HepG2 (cell line): ENCODE measurements around the gene NOTUM. TPM values are rescaled to one million over a fixed set of nuclear protein-coding genes. Genes with fewer than 3 reads are reported as not detected.

Experiments used
- ATAC-seq: fragments of 200-7000 bp; cut with Tn5 transposase; 3 replicates; pipeline ENCODE4 v1.9.1; 2020; ENCODE audit warnings: mild to moderate bottlenecking, moderate library complexity
- BruUV-seq: library from RNA; stranded (reverse); fragments of 400-500 nt; replicated peaks from 2 replicates; lab custom pipeline; 2021; lab: Mats Ljungman, UMichigan
- CTCF ChIA-PET: fragments of 300-600 bp; formaldehyde crosslinking; extraction: SDS; loops from one replicate; lab custom pipeline; 2021; ENCODE audit warnings: low total read pairs, inconsistent platforms, low intra/inter-chr PET ratio; lab: Yijun Ruan, JAX
- POLR2A ChIA-PET: fragments of 350-600 bp; sonication (Branson Sonifier 250); formaldehyde crosslinking; loops from one replicate; lab custom pipeline; 2020; ENCODE audit warnings: antibody characterized with exemption, inconsistent platforms; lab: Yijun Ruan, JAX
- DNase-seq: peaks from one replicate; pipeline ENCODE4 v3.0.0-alpha.2; 2015; ENCODE audit warnings: low spot score
- FAIRE-seq: peaks from 3 replicates; lab custom pipeline; 2011; peaks lifted over from hg19 to GRCh38; lab: Jason Lieb, UNC
- H2AFZ ChIP-seq: one replicate; pipeline ENCODE4 v1.6.1; 2011; ENCODE audit warnings: low read length, inconsistent platforms
- H3K27ac ChIP-seq: fragments of 300-600 bp; 3 replicates; pipeline ENCODE4 v1.8.0; 2011; ENCODE audit warnings: mixed run types, mild to moderate bottlenecking, mixed read lengths, low read length, inconsistent platforms; ENCODE audit not compliant: insufficient read depth; ENCODE audit errors: extremely low read length
- H3K27me3 ChIP-seq, 2 experiments: fragments of 200-600 bp in 1 of 2; 2 replicates in 1 of 2; 3 replicates in 1 of 2; pipeline versions ENCODE4 v1.6.0 to v1.8.0; 2011; ENCODE audit warnings: low read length in 2 of 2, mild to moderate bottlenecking in 2 of 2, moderate library complexity in 2 of 2, inconsistent platforms in 1 of 2; ENCODE audit not compliant: insufficient read depth in 2 of 2, control insufficient read depth in 1 of 2
- H3K36me3 ChIP-seq, 2 experiments: fragments of 200-600 bp in 1 of 2; replicated peaks in 1 of 2; 2 replicates in 1 of 2; 3 replicates in 1 of 2; pipeline versions ENCODE4 v1.5.1 to v1.8.0; 2011; ENCODE audit warnings: low read length in 2 of 2, inconsistent platforms in 1 of 2; ENCODE audit not compliant: insufficient read depth in 2 of 2, control insufficient read depth in 1 of 2
- H3K4me1 ChIP-seq: 2 replicates; pipeline ENCODE4 v1.5.1; 2012; ENCODE audit warnings: low read length, inconsistent platforms; ENCODE audit not compliant: insufficient read depth
- H3K4me2 ChIP-seq: 2 replicates; pipeline ENCODE4 v1.6.0; 2011; ENCODE audit warnings: low read depth, low read length, inconsistent platforms
- H3K4me3 ChIP-seq, 3 experiments: fragments of 200-600 bp in 1 of 3; sonication (generic), shearing (Covaris generic) in 1 of 3; replicated peaks in 1 of 3; 2 replicates each; pipeline ENCODE4 v1.5.1; 2011 to 2016; ENCODE audit warnings: low read length in 3 of 3, inconsistent platforms in 2 of 3, low read depth in 2 of 3, mild to moderate bottlenecking in 2 of 3, control low read depth in 1 of 3, mixed read lengths in 1 of 3; ENCODE audit not compliant: insufficient read depth in 1 of 3
- H3K79me2 ChIP-seq: one replicate; pipeline ENCODE4 v1.6.1; 2011; ENCODE audit warnings: low read length, inconsistent platforms; ENCODE audit not compliant: insufficient read depth
- H3K9ac ChIP-seq: 2 replicates; pipeline ENCODE4 v1.6.0; 2011; ENCODE audit warnings: mild to moderate bottlenecking, low read depth, low read length, inconsistent platforms; ENCODE audit not compliant: insufficient read depth
- H3K9me3 ChIP-seq: 2 replicates; pipeline ENCODE4 v1.5.1; 2012; ENCODE audit warnings: mild to moderate bottlenecking, low read length
- H4K20me1 ChIP-seq: 2 replicates; pipeline ENCODE4 v1.6.0; 2011; ENCODE audit warnings: inconsistent platforms, mild to moderate bottlenecking, low read length, moderate library complexity; ENCODE audit not compliant: insufficient read depth
- FOXM1 ChIP-seq: sonication (generic); formaldehyde crosslinking; IDR thresholded peaks from 2 replicates; pipeline ENCODE4 v1.5.0; 2020; ENCODE audit warnings: missing genetic modification reagents
- MXD4 ChIP-seq: IDR thresholded peaks from 2 replicates; pipeline ENCODE4 v1.6.1; 2016; ENCODE audit warnings: mild to moderate bottlenecking, missing biosample characterization, missing genetic modification reagents
- NFKB2 ChIP-seq: sonication (generic); formaldehyde crosslinking; IDR thresholded peaks from 2 replicates; pipeline ENCODE4 v1.4.0; 2020; ENCODE audit warnings: missing genetic modification reagents, borderline replicate concordance
- SRSF9 ChIP-seq: fragments of 200-400 bp; formaldehyde crosslinking; IDR thresholded peaks from 2 replicates; pipeline ENCODE4 v1.6.1; 2018; ENCODE audit warnings: borderline replicate concordance, mild to moderate bottlenecking, low read depth, low read length; ENCODE audit not compliant: insufficient read depth, poor library complexity, severe bottlenecking
- ZBTB25 ChIP-seq: IDR thresholded peaks from 2 replicates; pipeline ENCODE4 v1.6.1; 2018; ENCODE audit warnings: missing genetic modification reagents
- ZBTB40 ChIP-seq, 2 experiments: fragments of 450-650 bp in 1 of 2; sonication (generic) in 1 of 2; formaldehyde crosslinking in 1 of 2; IDR thresholded peaks; 2 replicates each; pipeline versions ENCODE4 v1.6.1 to v1.8.0; 2016 to 2022; ENCODE audit warnings: antibody characterized with exemption in 1 of 2, mild to moderate bottlenecking in 1 of 2, missing genetic modification reagents in 1 of 2
- ZBTB42 ChIP-seq: sonication (generic); formaldehyde crosslinking; IDR thresholded peaks from 2 replicates; pipeline ENCODE4 v1.5.0; 2020; ENCODE audit warnings: mild to moderate bottlenecking, missing genetic modification reagents
- ZBTB7A ChIP-seq: sonication (generic); formaldehyde crosslinking; IDR thresholded peaks from 2 replicates; pipeline ENCODE4 v1.8.0; 2022; ENCODE audit warnings: mild to moderate bottlenecking, missing genetic modification reagents
- ZFP41 ChIP-seq: sonication (generic); formaldehyde crosslinking; IDR thresholded peaks from 2 replicates; pipeline ENCODE4 v1.4.0; 2020; ENCODE audit warnings: mild to moderate bottlenecking, missing genetic modification reagents, borderline replicate concordance
- ZNF530 ChIP-seq: sonication (generic); formaldehyde crosslinking; IDR thresholded peaks from 2 replicates; pipeline ENCODE4 v1.5.0; 2020; ENCODE audit warnings: low read depth, mild to moderate bottlenecking, missing genetic modification reagents
- ZNF691 ChIP-seq: sonication (generic); formaldehyde crosslinking; IDR thresholded peaks from 2 replicates; pipeline ENCODE4 v1.4.0; 2020; ENCODE audit warnings: missing genetic modification reagents, low read depth, mild to moderate bottlenecking, borderline replicate concordance
- ZNF766 ChIP-seq: sonication (generic); formaldehyde crosslinking; IDR thresholded peaks from 2 replicates; pipeline ENCODE4 v1.5.0; 2020; ENCODE audit warnings: missing genetic modification reagents, borderline replicate concordance
- ZNF788 ChIP-seq: sonication (generic); formaldehyde crosslinking; IDR thresholded peaks from 2 replicates; pipeline ENCODE4 v1.5.0; 2020; ENCODE audit warnings: mild to moderate bottlenecking, missing genetic modification reagents, borderline replicate concordance
- WGBS: methylation state at CpG from one replicate; pipeline ENCODE4 v1.1.6; 2017; ENCODE audit warnings: low lambda C conversion rate; 5-methylcytosine and 5-hydroxymethylcytosine counted together
- in situ Hi-C: cut with HindIII; loops from 2 replicates; pipeline ENCODE4 v1.10.0; 2017; ENCODE audit warnings: low pct_unique_long_range_greater_than_20kb; ENCODE audit not compliant: extremely low pct_ligation_motif_present
- intact Hi-C: fragments of 100-400 bp; cut with micrococcal nuclease; formaldehyde crosslinking; loops from one replicate; pipeline ENCODE4 v1.10.0; 2022; ENCODE audit not compliant: unreplicated experiment
- polyA plus RNA-seq, 8 experiments: library from polyadenylated mRNA; depleted of rRNA in 3 of 8; stranded (reverse) in 7 of 8; unstranded in 1 of 8; fragments of >200 nt; fragmentation: Illumina TruSeq in 4 of 8; extraction: Trizol in 4 of 8; gene quantifications; 2 replicates each; pipeline versions ENCODE4 v1.2.1 to v1.2.3, GENCODE V29; 2011 to 2016; ENCODE audit warnings: low read depth in 4 of 8, missing spikeins in 1 of 8, mixed read lengths in 1 of 8; ENCODE audit not compliant: insufficient read depth in 1 of 8
- total RNA-seq, 5 experiments: library from RNA; depleted of rRNA; stranded (reverse); fragments of >200 nt; fragmentation: Illumina TruSeq; extraction: Trizol; gene quantifications; 2 replicates each; pipeline ENCODE4 v1.2.3, GENCODE V29; 2016; ENCODE audit warnings: low read depth in 1 of 5

Gene NOTUM
- total and polyA plus RNA-seq, 2 of the 13 experiments (the other 11 are each of a cell fraction or from before 2014, with no cell fraction given): 150 to 160 TPM

- intact Hi-C loops: no loop called here
- BruUV-seq: no TSS peak
- Histone ChIP-seq H3K27me3 (peaks cover 2 to 4% of the 10 kb centered on the region in 2 experiments; a peak in 1 of 5 replicates), H3K9ac (no peak overlapping the region), H2AFZ (no peak overlapping the region), H3K36me3 (peaks cover 11 to 28% of the 10 kb centered on the region in 2 experiments), H3K27ac (no peak overlapping the region), H4K20me1 (peaks cover 5% of the 10 kb centered on the region; the same call in 1 of the 2 replicates), H3K4me3 (no peak overlapping the region), H3K79me2 (peaks cover 22% of the 10 kb centered on the region), H3K4me1 (peaks cover 58% of the 10 kb centered on the region), H3K9me3 (no peaks in the 10 kb centered on the region), H3K4me2 (no peak overlapping the region)
- in situ Hi-C loops: no loop called here
- ATAC-seq (no peak), FAIRE-seq (no peak), DNase-seq (no peak)
- 94% methylated on average over 10 of the region's 14 CpGs for WGBS
- CTCF ChIA-PET: no interaction called here
- POLR2A ChIA-PET: interaction anchor here (0.9 to 2.0 kb wide), 8 partner anchors 9 to 104 kb away, joined by 3 to 7 read pairs (median 4); partner anchors contain the start of genes CENPX, DCXR and LRRC45
- TF ChIP-seq ZNF691 (CRISPR knock-in tag): no peak
- no peak for TF ChIP-seq ZBTB40 (IDR thresholded peaks at IDR 0.05)
- 0 out of 2 replicates have a peak, but pooled peaks have one; percentile 51 for TF ChIP-seq ZBTB40 (CRISPR knock-in tag; IDR thresholded peaks at IDR 0.05)
- TF ChIP-seq ZNF766 (CRISPR knock-in tag): no peak
- no peak for TF ChIP-seq ZBTB7A (CRISPR knock-in tag)
- TF ChIP-seq ZBTB42 (CRISPR knock-in tag): no peak
- TF ChIP-seq SRSF9: no peak
- TF ChIP-seq ZNF530: no peak
- no peak for TF ChIP-seq NFKB2 (CRISPR knock-in tag)
- TF ChIP-seq ZNF788 (CRISPR knock-in tag): peak; percentile 43; the same call in 1 of the 2 replicates
- no peak for TF ChIP-seq ZFP41
- no peak for TF ChIP-seq ZBTB25 (CRISPR knock-in tag)
- no peak for TF ChIP-seq FOXM1
- TF ChIP-seq MXD4 (CRISPR knock-in tag): no peak
Observed at GRCh38 chr17:81933178-81933699, 27.7 kb downstream of the NOTUM start.
